RWPE1 (cell line): ENCODE data around the gene NFKB1.

Experiments used
- CTCF ChIA-PET: fragments of 350-600 bp; sonication (Branson Sonifier 250); formaldehyde crosslinking; extraction: SDS; loops from one replicate; lab custom pipeline; 2021; lab: Yijun Ruan, JAX
- POLR2A ChIA-PET: fragments of 400-600 bp; formaldehyde crosslinking; extraction: SDS; loops from one replicate; lab custom pipeline; 2020; ENCODE audit warnings: antibody characterized with exemption; ENCODE audit not compliant: low non-redundant PET; lab: Yijun Ruan, JAX
- DNase-seq: peaks from one replicate; pipeline ENCODE4 v3.0.0; 2012; ENCODE audit warnings: low spot score
- H3K27ac ChIP-seq: fragments of 450-650 bp; 2 replicates; pipeline ENCODE4 v1.5.1; 2017
- CTCF ChIP-seq: fragments of 450-650 bp; conservative IDR thresholded peaks from 2 replicates; pipeline ENCODE4 v1.5.1; 2017; ENCODE audit warnings: low read depth, mild to moderate bottlenecking

NFKB1 gene

GRCh38 chr4:102524691-102525090, 23.5 kb downstream of the NFKB1 start:
- H3K27ac ChIP-seq: no peak overlapping the region
- POLR2A ChIA-PET: no interaction called here
- TF ChIP-seq CTCF: no peak
- DNase-seq: no peak
- CTCF ChIA-PET: no interaction called here

GRCh38 chr4:102525097-102525496, 23.9 kb downstream of the NFKB1 start:
- ChIA-PET CTCF (no interaction called here), POLR2A (no interaction called here)
- no peak overlapping the region for H3K27ac ChIP-seq
- DNase-seq: no peak
- TF ChIP-seq CTCF: no peak

GRCh38 chr4:102525504-102525903, 24.3 kb downstream of the NFKB1 start:
- no peak for DNase-seq
- ChIA-PET POLR2A (no interaction called here), CTCF (no interaction called here)
- TF ChIP-seq CTCF: no peak
- no peak overlapping the region for H3K27ac ChIP-seq

- CTCF ChIA-PET: interaction anchor here (0.5 kb wide), 1 partner anchor 23 kb away, joined by 3 read pairs; no protein-coding TSS in a partner anchor
- POLR2A ChIA-PET: no interaction called here
- TF ChIP-seq CTCF: no peak
- DNase-seq: no peak
- H3K27ac ChIP-seq: no peak overlapping the region
Observed at GRCh38 chr4:102526532-102526931, 25.4 kb downstream of the NFKB1 start.

GRCh38 chr4:102527695-102528283, 26.6 kb downstream of the NFKB1 start:
- no peak for DNase-seq
- ChIA-PET CTCF (no interaction called here), POLR2A (no interaction called here)
- TF ChIP-seq CTCF: no peak
- no peak overlapping the region for H3K27ac ChIP-seq

GRCh38 chr4:102529977-102530376, 28.8 kb downstream of the NFKB1 start:
- H3K27ac ChIP-seq: no peak overlapping the region
- no peak for TF ChIP-seq CTCF
- ChIA-PET CTCF (no interaction called here), POLR2A (no interaction called here)
- DNase-seq: no peak
